ENCODE data around the gene CDRT4. TPM values are rescaled to one million over a fixed set of nuclear protein-coding genes. Genes with fewer than 3 reads are reported as not detected.

CDRT4 gene
- polyA plus RNA-seq, 1 of the 3 experiments (the other 2 are of a cell fraction) = 4.6 TPM

DNA sequence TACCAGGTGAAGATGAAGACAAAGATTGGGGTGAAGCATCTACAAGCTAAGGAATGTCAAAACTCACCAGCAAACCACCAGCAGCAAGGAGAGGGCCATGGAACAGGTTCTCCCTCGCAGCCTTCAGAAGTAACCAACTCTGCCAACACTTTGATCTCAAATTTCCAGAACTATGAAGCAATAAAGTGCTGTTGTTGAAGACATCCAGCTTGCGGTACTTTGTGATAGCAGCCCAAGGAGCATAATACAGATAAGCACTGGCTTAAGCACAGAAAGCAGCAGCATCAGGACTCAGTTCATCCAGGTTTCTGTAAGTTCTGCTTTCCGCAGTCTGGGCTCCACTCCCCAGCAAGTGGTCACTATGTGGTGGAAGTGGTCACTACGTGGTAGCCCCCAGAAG lies 16.0 kb upstream of the CDRT4 start:
- Histone ChIP-seq H3K9me2 (no peaks in the 10 kb centered on the region), H3K4me3 (ENCODE audit: low read depth in 2 of 2, low read length in 1 of 2) (no peak overlapping the region), H3K27ac (ENCODE audit: low read depth in 2 of 2, low read length in 1 of 2) (no peak overlapping the region), H3K4me2 (no peak overlapping the region), H3K79me2 (ENCODE audit: insufficient read depth) (no peaks in the 10 kb centered on the region), H3K4me1 (ENCODE audit: control insufficient read depth in 1 of 2, insufficient read depth in 2 of 2, low read depth in 1 of 2, low read length in 1 of 2) (peaks cover 10% of the 10 kb centered on the region in 2 experiments; a peak in 3 of 4 replicates), H3K36me3 (replicated peaks in 1 of 2; ENCODE audit: control insufficient read depth in 1 of 2, insufficient read depth in 2 of 2, low read length in 1 of 2) (peaks cover 0 to 7% of the 10 kb centered on the region in 2 experiments), H3K9me3 (no peaks in the 10 kb centered on the region), H3K27me3 (ENCODE audit: insufficient read depth) (no peaks in the 10 kb centered on the region), H4K20me1 (ENCODE audit: insufficient read depth) (no peaks in the 10 kb centered on the region), H3F3A (replicated peaks; ENCODE audit: insufficient read depth) (no peaks in the 10 kb centered on the region), H2AFZ (ENCODE audit: low read depth) (no peak overlapping the region), H3K9ac (no peak overlapping the region)
- ChIA-PET CTCF (interaction anchor here (0.9 to 1.0 kb wide), 2 partner anchors 9 to 270 kb away, joined by 3 read pairs; no protein-coding TSS in a partner anchor), POLR2A (no interaction called here)
- DNase-seq = no peak
- TF ChIP-seq, protein P1, sequence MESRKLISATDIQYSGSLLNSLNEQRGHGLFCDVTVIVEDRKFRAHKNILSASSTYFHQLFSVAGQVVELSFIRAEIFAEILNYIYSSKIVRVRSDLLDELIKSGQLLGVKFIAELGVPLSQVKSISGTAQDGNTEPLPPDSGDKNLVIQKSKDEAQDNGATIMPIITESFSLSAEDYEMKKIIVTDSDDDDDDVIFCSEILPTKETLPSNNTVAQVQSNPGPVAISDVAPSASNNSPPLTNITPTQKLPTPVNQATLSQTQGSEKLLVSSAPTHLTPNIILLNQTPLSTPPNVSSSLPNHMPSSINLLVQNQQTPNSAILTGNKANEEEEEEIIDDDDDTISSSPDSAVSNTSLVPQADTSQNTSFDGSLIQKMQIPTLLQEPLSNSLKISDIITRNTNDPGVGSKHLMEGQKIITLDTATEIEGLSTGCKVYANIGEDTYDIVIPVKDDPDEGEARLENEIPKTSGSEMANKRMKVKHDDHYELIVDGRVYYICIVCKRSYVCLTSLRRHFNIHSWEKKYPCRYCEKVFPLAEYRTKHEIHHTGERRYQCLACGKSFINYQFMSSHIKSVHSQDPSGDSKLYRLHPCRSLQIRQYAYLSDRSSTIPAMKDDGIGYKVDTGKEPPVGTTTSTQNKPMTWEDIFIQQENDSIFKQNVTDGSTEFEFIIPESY (IDR thresholded peaks at IDR 0.05; ENCODE audit: borderline replicate concordance, low read depth) = no peak
- TF ChIP-seq FOXJ3 (CRISPR knock-in tag; IDR thresholded peaks at IDR 0.05) = no peak
- no peak for TF ChIP-seq CHD2 (IDR thresholded peaks at IDR 0.05; ENCODE audit: low read length, partially characterized antibody)
- no peak for TF ChIP-seq SMC3 (IDR thresholded peaks at IDR 0.05; ENCODE audit: low read depth, low read length)
- TF ChIP-seq EP300 (IDR thresholded peaks at IDR 0.05; ENCODE audit: borderline replicate concordance in 1 of 2, low read depth in 1 of 2, low read length in 1 of 2) = no peak
- TF ChIP-seq TAF1 (IDR thresholded peaks at IDR 0.05; ENCODE audit: borderline replicate concordance, low read depth, low read length) = no peak
- TF ChIP-seq GATA2 (CRISPR knock-in tag; IDR thresholded peaks at IDR 0.05) = no peak
- no peak for TF ChIP-seq RAD21 (IDR thresholded peaks at IDR 0.05; ENCODE audit: low read length)
- TF ChIP-seq POLR2AphosphoS5 (IDR thresholded peaks at IDR 0.05; ENCODE audit: low read depth, low read length) = no peak
- TF ChIP-seq USF2 (IDR thresholded peaks at IDR 0.05; ENCODE audit: borderline replicate concordance, low read depth, low read length) = no peak
- 100% methylated on average over 2 of the region's 4 CpGs for WGBS (ENCODE audit: low lambda C conversion rate)

- no peak for DNase-seq
- Histone ChIP-seq H3K27me3 (ENCODE audit: insufficient read depth) (no peaks in the 10 kb centered on the region), H3K4me2 (no peak overlapping the region), H3F3A (replicated peaks; ENCODE audit: insufficient read depth) (no peaks in the 10 kb centered on the region), H4K20me1 (ENCODE audit: insufficient read depth) (no peaks in the 10 kb centered on the region), H3K4me1 (ENCODE audit: control insufficient read depth in 1 of 2, insufficient read depth in 2 of 2, low read depth in 1 of 2, low read length in 1 of 2) (peaks cover 10% of the 10 kb centered on the region in 2 experiments; a peak in 3 of 4 replicates), H2AFZ (ENCODE audit: low read depth) (no peak overlapping the region), H3K4me3 (ENCODE audit: low read depth in 2 of 2, low read length in 1 of 2) (no peak overlapping the region), H3K36me3 (replicated peaks in 1 of 2; ENCODE audit: control insufficient read depth in 1 of 2, insufficient read depth in 2 of 2, low read length in 1 of 2) (peaks cover 0 to 7% of the 10 kb centered on the region in 2 experiments), H3K9ac (no peak overlapping the region), H3K9me3 (no peaks in the 10 kb centered on the region), H3K27ac (ENCODE audit: low read depth in 2 of 2, low read length in 1 of 2) (no peak overlapping the region), H3K9me2 (no peaks in the 10 kb centered on the region), H3K79me2 (ENCODE audit: insufficient read depth) (no peaks in the 10 kb centered on the region)
- 77% methylated on average over 6 of the region's 6 CpGs for WGBS (ENCODE audit: low lambda C conversion rate)
- ChIA-PET POLR2A (no interaction called here), CTCF (interaction anchor here (1.2 to 1.3 kb wide), 2 partner anchors 215 to 224 kb away, joined by 3 read pairs; no protein-coding TSS in a partner anchor)
- TF ChIP-seq MEF2A (IDR thresholded peaks at IDR 0.05; ENCODE audit: borderline replicate concordance, low read depth) (no peak), CTCF (IDR thresholded peaks at IDR 0.05) (no peak), RFX5 (IDR thresholded peaks at IDR 0.05; ENCODE audit: low read length) (no peak), SMC3 (IDR thresholded peaks at IDR 0.05; ENCODE audit: low read depth, low read length) (no peak), RCOR1 (IDR thresholded peaks at IDR 0.05; ENCODE audit: low read length) (no peak), SIN3A (IDR thresholded peaks at IDR 0.05; ENCODE audit: borderline replicate concordance, low read depth, low read length) (no peak), TAF1 (IDR thresholded peaks at IDR 0.05; ENCODE audit: borderline replicate concordance, low read depth, low read length) (no peak), PBX3 (IDR thresholded peaks at IDR 0.05) (no peak), YY1 (IDR thresholded peaks at IDR 0.05; ENCODE audit: low read depth) (no peak), FOSL2 (IDR thresholded peaks at IDR 0.05; ENCODE audit: borderline replicate concordance, low read depth) (no peak), GABPA (IDR thresholded peaks at IDR 0.05; ENCODE audit: low read depth) (no peak), CHD2 (IDR thresholded peaks at IDR 0.05; ENCODE audit: low read length, partially characterized antibody) (no peak), JUND (IDR thresholded peaks at IDR 0.05) (no peak), ELF1 (IDR thresholded peaks at IDR 0.05) (no peak)
- TF ChIP-seq, protein P1 (IDR thresholded peaks at IDR 0.05; ENCODE audit: borderline replicate concordance, low read depth) = no peak
Observed at GRCh38 chr17:15482476-15482875, 15.1 kb upstream of the CDRT4 start.

All from SK-N-SH (cell line).